G401 (cell line): ENCODE results near the gene GAL. TPM values are rescaled to one million over a fixed set of nuclear protein-coding genes. Genes with fewer than 3 reads are reported as not detected.
A peak's percentile ranks its signal among the peaks of the same experiment; 100 is the strongest.

ENCODE experiments used
- DNase-seq: peaks from one replicate; pipeline ENCODE4 v3.0.0-alpha.2; 2015; ENCODE audit warnings: low spot score
- in situ Hi-C: cut with HindIII; loops from 2 replicates; pipeline ENCODE4 v1.10.0; 2016; ENCODE audit warnings: low sequenced_read_pairs, mixed read lengths
- total RNA-seq: library from RNA; depleted of rRNA; stranded (reverse); fragments of >200 nt; shearing (Covaris generic); gene quantifications from 2 replicates; pipeline ENCODE4 v1.2.3, GENCODE V29; 2014

The GAL gene
- total RNA-seq, 1 experiment from 2014 or later, result not detected

DNA sequence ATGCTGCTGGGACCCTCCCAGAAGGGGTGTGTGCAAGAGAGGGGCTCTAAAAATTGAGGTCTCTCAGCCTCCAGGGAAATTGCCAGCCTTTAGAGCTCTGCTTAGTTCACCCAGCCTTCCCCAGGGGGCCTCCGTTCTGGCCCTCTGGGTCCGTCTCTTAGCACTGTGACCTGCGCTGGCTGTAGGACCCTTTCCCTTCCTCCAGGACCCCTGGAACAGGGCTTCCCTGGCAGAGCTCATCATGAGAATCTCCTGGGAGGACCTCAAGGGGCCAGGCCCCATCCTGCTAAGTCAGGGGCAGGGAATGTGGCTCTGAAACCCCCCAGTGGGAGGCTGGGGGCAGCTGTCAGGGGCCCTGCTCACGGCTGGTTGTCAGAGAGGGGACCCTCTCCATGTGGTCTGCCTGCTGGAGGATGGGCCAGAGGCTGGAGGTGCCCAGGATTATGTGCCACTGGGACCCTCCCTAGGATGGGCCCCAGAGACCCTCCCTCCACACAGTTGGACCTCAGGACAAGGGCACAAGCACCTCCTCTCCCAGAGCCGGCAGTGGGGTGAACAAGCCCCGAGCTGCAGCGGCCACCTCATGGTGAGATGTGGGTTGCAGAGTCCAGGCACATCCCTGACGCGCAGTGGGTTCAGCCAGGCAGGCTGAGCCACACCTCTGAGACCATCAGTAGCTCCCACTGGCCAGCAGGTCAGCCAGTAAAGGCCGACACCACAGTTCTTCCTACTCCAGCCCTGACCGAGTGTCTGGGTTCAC is 27.1 kb upstream of the GAL start:
- no peak for DNase-seq
- in situ Hi-C loops, result no loop called here

DNA sequence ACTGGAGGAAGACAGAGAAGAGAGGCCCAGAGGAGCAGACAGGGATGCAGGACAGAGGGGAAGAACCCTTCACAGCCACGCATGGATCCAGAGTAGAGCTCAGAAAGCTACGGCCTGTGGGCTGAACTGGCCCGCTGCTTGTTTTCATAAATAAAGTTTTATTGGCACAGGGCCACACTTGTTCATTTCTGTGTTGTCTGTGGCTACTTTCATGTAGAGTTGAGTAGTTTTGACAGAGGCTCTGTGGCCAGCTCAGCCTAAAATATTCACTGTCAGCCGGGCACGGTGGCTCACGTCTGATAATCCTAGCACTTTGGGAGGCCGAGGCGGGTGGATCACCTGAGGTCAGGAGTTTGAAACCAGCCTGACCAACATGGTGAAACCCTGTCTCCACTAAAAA is 26.2 kb upstream of the GAL start:
- DNase-seq, result no peak
- in situ Hi-C loops, result no loop called here

DNA sequence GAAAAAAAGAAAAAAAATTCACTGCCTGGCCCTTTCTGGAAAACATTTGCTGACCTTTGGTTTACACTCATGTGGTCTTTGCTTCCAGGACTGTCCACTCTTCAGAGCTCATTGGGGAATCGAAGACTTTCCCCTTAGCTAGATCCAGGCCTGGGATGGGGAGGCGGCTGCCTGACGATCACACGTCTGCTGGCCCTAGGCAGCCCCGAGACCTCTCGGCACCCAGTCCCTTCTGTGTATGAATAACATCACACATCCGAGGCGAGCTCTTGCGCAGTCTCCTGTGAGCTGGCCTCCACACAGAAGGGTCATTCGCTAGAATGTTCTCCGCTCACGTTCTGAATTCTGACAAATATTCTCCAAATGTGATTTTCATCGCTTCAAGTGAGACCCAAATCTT is 25.7 kb upstream of the GAL start:
- no peak for DNase-seq
- in situ Hi-C loops, result no loop called here

DNA sequence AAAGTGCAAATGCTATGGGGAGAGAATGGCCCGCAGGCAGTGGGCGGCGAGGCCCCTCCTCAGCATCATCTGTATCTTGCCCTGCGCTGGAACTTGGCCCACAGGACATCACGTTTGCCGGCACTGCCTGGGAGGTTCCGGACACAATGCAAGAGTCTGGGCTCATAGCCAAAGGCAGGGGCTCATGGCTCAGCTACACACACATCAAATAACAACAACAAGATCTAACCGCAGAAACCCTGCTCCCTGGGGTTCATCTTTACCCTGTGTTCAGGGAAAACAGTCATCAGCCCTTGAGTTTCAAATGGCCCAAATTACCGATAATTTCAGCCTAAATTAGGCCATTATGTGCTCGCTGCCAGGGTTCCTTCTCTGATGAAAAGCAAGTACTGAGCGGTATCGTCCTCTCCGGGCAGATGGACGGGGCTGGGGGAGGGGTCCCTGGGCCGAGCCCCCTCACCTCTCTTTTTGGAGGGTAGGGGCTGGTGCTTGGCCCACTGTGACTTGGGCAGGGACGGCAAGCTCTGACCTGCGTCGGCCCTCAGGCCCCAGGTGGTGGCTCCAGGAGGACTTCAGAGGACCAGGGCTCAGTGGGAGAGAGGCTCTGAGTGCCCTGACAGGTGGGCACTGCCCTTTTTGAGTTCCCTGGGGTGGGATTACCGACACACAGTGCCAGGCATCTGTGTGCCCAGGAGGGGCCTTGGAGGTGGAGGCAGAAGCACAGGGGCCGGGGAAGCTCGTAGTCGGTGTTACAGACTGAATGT is 25.0 kb upstream of the GAL start:
- DNase-seq, result peak; percentile 35
- in situ Hi-C loops, result no loop called here

GRCh38 chr11:68660066-68660810 is 24.1 kb upstream of the GAL start:
- in situ Hi-C loops, result no loop called here
- no peak for DNase-seq

GRCh38 chr11:68661014-68661413 is 23.3 kb upstream of the GAL start:
- in situ Hi-C loops, result no loop called here
- no peak for DNase-seq

- no peak for DNase-seq
Measured at GRCh38 chr11:68661697-68662603, 22.4 kb upstream of the GAL start.

GRCh38 chr11:68663482-68664010 is 20.8 kb upstream of the GAL start:
- DNase-seq, result no peak
- in situ Hi-C loops, result no loop called here

More at GRCh38 chr11:68661697-68662603, 22.4 kb upstream of the GAL start:
- in situ Hi-C loops, result no loop called here

DNA sequence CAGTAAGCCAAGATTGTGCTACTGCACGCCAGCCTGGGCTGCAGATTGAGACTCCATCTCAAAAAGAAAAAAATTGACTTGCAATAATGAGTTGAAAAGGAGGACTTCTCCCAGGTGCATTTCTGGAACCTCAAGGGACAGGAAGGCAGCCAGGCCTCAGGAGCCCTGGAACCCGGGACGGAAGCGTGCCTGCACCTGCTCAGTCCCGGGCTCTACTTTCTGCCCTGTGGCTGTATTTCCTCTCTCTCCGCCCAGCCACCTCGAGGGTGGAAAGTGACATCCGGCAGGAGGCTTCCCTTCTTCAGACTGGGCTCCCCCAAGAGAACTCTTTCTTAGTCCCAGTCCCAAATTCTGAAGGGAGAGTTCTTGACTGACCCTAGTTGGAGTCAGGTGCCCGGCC is 20.2 kb upstream of the GAL start:
- in situ Hi-C loops, result no loop called here
- no peak for DNase-seq

DNA sequence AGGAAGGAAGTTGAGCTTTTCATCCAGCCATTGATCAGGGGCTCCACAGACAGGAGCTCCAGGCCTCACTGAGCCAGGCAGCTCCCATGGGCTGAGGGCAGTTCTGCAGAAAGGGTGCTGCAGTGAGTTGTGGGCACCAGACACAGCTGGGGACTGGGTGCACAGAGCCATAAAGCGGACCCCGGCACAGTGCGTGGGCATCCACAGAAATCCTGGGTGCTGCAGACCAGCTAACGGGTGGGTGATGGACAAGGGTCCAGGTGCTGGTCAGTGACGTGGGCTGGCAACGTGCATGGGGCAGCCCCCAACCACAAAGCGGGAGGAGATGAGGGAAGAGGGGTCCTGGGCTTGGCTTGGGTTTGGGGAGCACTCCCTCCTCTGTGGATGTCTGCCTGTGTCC is 19.4 kb upstream of the GAL start:
- in situ Hi-C loops, result no loop called here
- no peak for DNase-seq

DNA sequence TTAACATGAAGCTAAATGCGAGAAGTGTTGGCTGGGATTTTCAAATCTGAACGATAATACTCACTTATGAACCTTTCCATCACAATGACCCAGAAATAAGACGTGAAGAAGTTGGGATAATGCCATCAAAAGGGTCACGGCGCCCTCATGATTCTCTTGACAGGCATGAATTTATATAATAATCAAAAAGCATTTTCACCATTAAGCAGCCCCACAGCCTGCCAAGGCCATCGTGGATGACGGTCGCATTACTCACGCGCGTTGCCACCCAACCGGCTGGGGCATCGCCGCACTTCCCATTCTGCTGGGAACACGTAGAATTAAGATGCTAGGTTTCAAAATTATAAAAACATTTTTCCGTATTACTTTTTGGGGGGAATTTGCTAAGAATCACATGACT is 18.9 kb upstream of the GAL start:
- DNase-seq, result no peak
- in situ Hi-C loops, result no loop called here

DNA sequence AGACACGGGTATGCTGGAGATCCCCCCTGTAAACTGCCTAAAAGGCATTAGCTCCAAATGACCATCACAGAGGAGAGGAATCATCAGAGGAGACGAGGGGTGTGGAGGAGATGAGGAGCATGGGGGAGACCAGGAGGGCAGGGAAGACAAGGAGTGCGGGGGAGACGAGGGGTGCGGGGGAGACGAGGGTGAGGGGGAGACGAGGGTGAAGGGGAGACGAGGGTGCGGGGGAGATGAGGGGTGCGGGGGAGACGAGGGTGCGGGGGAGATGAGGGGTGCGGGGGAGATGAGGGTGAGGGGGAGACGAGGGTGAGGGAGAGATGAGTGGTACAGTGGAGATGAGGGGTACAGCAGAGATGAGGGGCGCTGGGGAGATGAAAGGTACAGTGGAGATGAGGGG is 17.5 kb upstream of the GAL start:
- in situ Hi-C loops, result no loop called here
- no peak for DNase-seq

- DNase-seq, result no peak
- in situ Hi-C loops, result no loop called here
Measured at GRCh38 chr11:68667511-68668500, 16.5 kb upstream of the GAL start.

- in situ Hi-C loops, result no loop called here
- no peak for DNase-seq
Measured at GRCh38 chr11:68669301-68670090, 14.8 kb upstream of the GAL start.

DNA sequence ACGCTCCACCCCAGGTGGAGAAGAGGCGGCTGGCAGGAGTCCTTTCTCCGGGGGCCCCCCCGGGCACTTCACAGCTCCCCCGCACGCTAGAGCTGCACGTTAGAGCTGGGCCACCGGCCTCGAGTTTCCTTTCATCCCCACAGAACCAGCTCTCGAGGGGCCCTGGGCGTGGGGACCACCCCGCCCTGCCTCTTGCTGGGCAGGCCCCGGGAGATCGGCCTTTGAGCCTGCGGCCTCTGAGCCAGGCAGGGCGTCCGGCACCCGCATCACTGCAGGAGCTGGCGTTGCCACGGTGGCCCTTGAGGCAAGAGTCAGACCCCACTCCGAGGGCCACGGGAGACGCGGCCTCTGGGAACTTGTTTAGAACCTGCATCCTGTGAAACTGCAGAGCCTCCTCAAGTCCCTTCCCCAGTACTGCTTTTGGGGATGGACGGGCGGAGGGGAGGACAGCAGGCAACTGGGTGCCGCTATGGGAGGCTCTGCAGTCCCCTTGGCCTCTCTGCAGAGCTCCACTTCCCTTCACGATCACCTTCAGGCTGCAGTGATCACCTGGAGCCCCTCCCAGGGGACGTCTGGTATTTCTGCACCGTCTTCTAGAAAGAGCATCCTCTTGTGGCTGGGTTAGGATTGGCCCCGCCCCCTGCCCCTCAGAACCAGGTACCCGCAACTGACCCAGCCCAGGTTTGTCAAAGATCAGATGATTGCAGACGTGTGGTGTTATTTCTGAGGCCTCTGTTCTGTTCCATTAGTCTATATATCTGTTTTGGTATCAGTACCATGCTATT is 13.9 kb upstream of the GAL start:
- no peak for DNase-seq
- in situ Hi-C loops, result no loop called here

DNA sequence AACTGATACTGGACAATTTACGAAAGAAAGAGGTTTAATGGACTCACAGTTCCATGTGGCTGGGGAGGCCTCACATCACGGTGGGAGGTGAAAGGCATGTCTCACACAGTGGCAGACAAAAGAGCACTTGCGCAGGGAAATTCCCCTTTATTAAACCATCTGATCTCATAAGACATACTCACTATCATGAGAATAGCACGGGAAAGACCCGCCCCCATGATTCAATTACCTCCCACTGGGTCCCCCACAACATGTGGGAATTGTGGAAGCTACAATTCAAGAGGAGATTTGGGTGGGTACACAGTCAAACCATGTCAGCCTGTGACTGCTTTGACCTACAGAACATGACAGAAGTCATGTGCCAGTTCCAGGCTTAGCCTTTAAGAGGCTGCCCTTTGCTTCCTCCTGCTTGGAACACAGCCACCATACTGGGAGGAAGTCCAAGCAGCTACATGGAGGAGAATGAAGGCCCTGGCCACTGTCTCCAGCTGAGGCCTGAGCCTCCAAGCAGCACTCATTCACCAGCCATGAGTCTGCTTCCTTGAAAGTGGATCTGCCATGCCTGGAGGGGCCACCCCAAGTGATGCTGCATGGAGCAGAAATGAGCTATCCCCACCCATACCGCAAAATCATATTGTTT is 10.9 kb upstream of the GAL start:
- DNase-seq, result no peak
- in situ Hi-C loops, result no loop called here
